Activated CD8-positive, alpha-beta memory T cell treated with anti-CD3 and anti-CD28 coated beads, Interleukin-2, amount 10 ng/mL, durations not matched to agents 7 days and 5 days (primary cell): ENCODE measurements around the gene KRTAP10-5. TPM values are rescaled to one million over a fixed set of nuclear protein-coding genes. Genes with fewer than 3 reads are reported as not detected.

Experiments
- ATAC-seq: fragments of 150-1000 bp; cut with Tn5 transposase; one replicate; pipeline ENCODE4 v1.10.0; 2021; ENCODE audit warnings: moderate library complexity
- CTCF ChIA-PET: fragments of 350-600 bp; sonication (Branson Sonifier 250); formaldehyde crosslinking; loops from one replicate; lab custom pipeline; 2021; ENCODE audit warnings: antibody characterized with exemption; lab: Charles Lee
- DNase-seq: peaks from one replicate; pipeline ENCODE4 v3.0.0-alpha.2; 2020
- H3K27ac Mint-ChIP-seq: one replicate; pipeline ENCODE4 v1.8.0; 2021; ENCODE audit warnings: mild to moderate bottlenecking, mixed read lengths
- H3K27me3 Mint-ChIP-seq: one replicate; pipeline ENCODE4 v1.8.0; 2021; ENCODE audit warnings: mixed read lengths
- H3K36me3 Mint-ChIP-seq: one replicate; pipeline ENCODE4 v1.8.0; 2021; ENCODE audit warnings: mild to moderate bottlenecking, mixed read lengths
- H3K4me1 Mint-ChIP-seq: one replicate; pipeline ENCODE4 v1.8.0; 2021; ENCODE audit warnings: mixed read lengths
- H3K4me3 Mint-ChIP-seq: one replicate; pipeline ENCODE4 v1.8.0; 2021; ENCODE audit warnings: mild to moderate bottlenecking, moderate library complexity, mixed read lengths
- H3K9me3 Mint-ChIP-seq: one replicate; pipeline ENCODE4 v1.8.0; 2022; ENCODE audit warnings: low read depth, mixed read lengths
- total RNA-seq, 2 experiments: library from RNA; stranded (reverse); gene quantifications; one replicate each; pipeline ENCODE4 v1.2.3, GENCODE V29; 2021

KRTAP10-5 gene
- total RNA-seq, 2 experiments from 2014 or later = not detected

GRCh38 chr21:44539046-44539445 is 41.4 kb downstream of the KRTAP10-5 start:
- H3K9me3 Mint-ChIP-seq = peaks cover 4% of the 10 kb centered on the region
- H3K36me3 Mint-ChIP-seq = peaks cover 1% of the 10 kb centered on the region
- peaks cover 2% of the 10 kb centered on the region for H3K27me3 Mint-ChIP-seq
- H3K4me1 Mint-ChIP-seq = no peaks in the 10 kb centered on the region
- peak; percentile 29 for DNase-seq
- no peak overlapping the region for H3K4me3 Mint-ChIP-seq
- CTCF ChIA-PET = no interaction called here
- no peak overlapping the region for H3K27ac Mint-ChIP-seq
- no peak for ATAC-seq

- CTCF ChIA-PET = no interaction called here
- H3K27me3 Mint-ChIP-seq = peaks cover 2% of the 10 kb centered on the region
- peaks cover 4% of the 10 kb centered on the region for H3K9me3 Mint-ChIP-seq
- H3K27ac Mint-ChIP-seq = no peak overlapping the region
- H3K4me3 Mint-ChIP-seq = no peak overlapping the region
- H3K4me1 Mint-ChIP-seq = no peaks in the 10 kb centered on the region
- peaks cover 1% of the 10 kb centered on the region for H3K36me3 Mint-ChIP-seq
- peak; percentile 27 for DNase-seq
- no peak for ATAC-seq
Observed at GRCh38 chr21:44537930-44538911, 42.2 kb downstream of the KRTAP10-5 start.

- ATAC-seq = no peak
- CTCF ChIA-PET = interaction anchor here (1.3 kb wide), 1 partner anchor 257 kb away, joined by 3 read pairs; no protein-coding TSS in a partner anchor
Observed at GRCh38 chr21:44535963-44536362, 44.4 kb downstream of the KRTAP10-5 start.

GRCh38 chr21:44534688-44535087 is 45.7 kb downstream of the KRTAP10-5 start:
- peaks cover 2% of the 10 kb centered on the region for H3K27me3 Mint-ChIP-seq
- H3K9me3 Mint-ChIP-seq = peaks cover 2% of the 10 kb centered on the region
- DNase-seq (no peak), ATAC-seq (no peak)
- no peak overlapping the region for H3K4me3 Mint-ChIP-seq
- H3K36me3 Mint-ChIP-seq = no peaks in the 10 kb centered on the region
- H3K27ac Mint-ChIP-seq = no peak overlapping the region
- H3K4me1 Mint-ChIP-seq = no peaks in the 10 kb centered on the region
- CTCF ChIA-PET = no interaction called here

More at GRCh38 chr21:44535963-44536362, 44.4 kb downstream of the KRTAP10-5 start:
- H3K4me3 Mint-ChIP-seq = no peak overlapping the region
- no peak for DNase-seq
- H3K36me3 Mint-ChIP-seq = peaks cover under 1% of the 10 kb centered on the region
- H3K27me3 Mint-ChIP-seq = peaks cover 2% of the 10 kb centered on the region
- no peaks in the 10 kb centered on the region for H3K4me1 Mint-ChIP-seq
- H3K9me3 Mint-ChIP-seq = peaks cover 2% of the 10 kb centered on the region
- H3K27ac Mint-ChIP-seq = no peak overlapping the region

- Mint-ChIP-seq H3K9me3 (peaks cover 2% of the 10 kb centered on the region), H3K27me3 (peaks cover 2% of the 10 kb centered on the region), H3K4me3 (no peak overlapping the region), H3K4me1 (no peaks in the 10 kb centered on the region), H3K36me3 (no peaks in the 10 kb centered on the region), H3K27ac (no peak overlapping the region)
- ATAC-seq (no peak), DNase-seq (no peak)
- CTCF ChIA-PET = no interaction called here
Observed at GRCh38 chr21:44533891-44534627, 46.3 kb downstream of the KRTAP10-5 start.

GRCh38 chr21:44533121-44533890 is 47.1 kb downstream of the KRTAP10-5 start:
- DNase-seq = no peak
- Mint-ChIP-seq H3K27me3 (peaks cover 2% of the 10 kb centered on the region), H3K4me1 (no peaks in the 10 kb centered on the region), H3K9me3 (peaks cover 2% of the 10 kb centered on the region), H3K4me3 (no peak overlapping the region), H3K27ac (no peak overlapping the region), H3K36me3 (no peaks in the 10 kb centered on the region)
- no peak for ATAC-seq
- CTCF ChIA-PET = no interaction called here

GRCh38 chr21:44532712-44533111 is 47.7 kb downstream of the KRTAP10-5 start:
- CTCF ChIA-PET = no interaction called here
- Mint-ChIP-seq H3K27me3 (peaks cover 2% of the 10 kb centered on the region), H3K4me3 (no peak overlapping the region), H3K36me3 (no peaks in the 10 kb centered on the region), H3K27ac (no peak overlapping the region), H3K9me3 (peaks cover 2% of the 10 kb centered on the region), H3K4me1 (no peaks in the 10 kb centered on the region)
- ATAC-seq = no peak
- no peak for DNase-seq

- CTCF ChIA-PET = no interaction called here
- Mint-ChIP-seq H3K4me1 (no peaks in the 10 kb centered on the region), H3K36me3 (no peaks in the 10 kb centered on the region), H3K27ac (no peak overlapping the region), H3K4me3 (no peak overlapping the region), H3K9me3 (peaks cover 2% of the 10 kb centered on the region), H3K27me3 (peaks cover 2% of the 10 kb centered on the region)
- no peak for DNase-seq
- no peak for ATAC-seq
Observed at GRCh38 chr21:44531606-44532564, 48.5 kb downstream of the KRTAP10-5 start.

- ATAC-seq (no peak), DNase-seq (no peak)
- H3K36me3 Mint-ChIP-seq = no peaks in the 10 kb centered on the region
- H3K27ac Mint-ChIP-seq = no peak overlapping the region
- CTCF ChIA-PET = no interaction called here
- no peak overlapping the region for H3K4me3 Mint-ChIP-seq
- no peaks in the 10 kb centered on the region for H3K27me3 Mint-ChIP-seq
- H3K9me3 Mint-ChIP-seq = peaks cover 2% of the 10 kb centered on the region
- H3K4me1 Mint-ChIP-seq = no peaks in the 10 kb centered on the region
Observed at GRCh38 chr21:44530903-44531605, 49.4 kb downstream of the KRTAP10-5 start.

GRCh38 chr21:44530221-44530902 is 50.0 kb downstream of the KRTAP10-5 start:
- no peak for DNase-seq
- H3K36me3 Mint-ChIP-seq = no peaks in the 10 kb centered on the region
- no peak overlapping the region for H3K4me3 Mint-ChIP-seq
- no peak for ATAC-seq
- H3K4me1 Mint-ChIP-seq = no peaks in the 10 kb centered on the region
- peaks cover 2% of the 10 kb centered on the region for H3K9me3 Mint-ChIP-seq
- H3K27me3 Mint-ChIP-seq = no peaks in the 10 kb centered on the region
- no peak overlapping the region for H3K27ac Mint-ChIP-seq
- CTCF ChIA-PET = no interaction called here

- no peaks in the 10 kb centered on the region for H3K36me3 Mint-ChIP-seq
- no peak overlapping the region for H3K27ac Mint-ChIP-seq
- peaks cover 2% of the 10 kb centered on the region for H3K9me3 Mint-ChIP-seq
- DNase-seq (no peak), ATAC-seq (no peak)
- CTCF ChIA-PET = no interaction called here
- no peaks in the 10 kb centered on the region for H3K4me1 Mint-ChIP-seq
- H3K4me3 Mint-ChIP-seq = no peak overlapping the region
- no peaks in the 10 kb centered on the region for H3K27me3 Mint-ChIP-seq
Observed at GRCh38 chr21:44529503-44530125, 50.8 kb downstream of the KRTAP10-5 start.
